GM23248 (cell line): Measurements from ENCODE around the gene LCTL.

Experiments
- EZH2 ChIP-seq: fragments of 200-600 bp; sonication (generic); IDR thresholded peaks from 2 replicates; pipeline ENCODE4 v1.6.1; 2018; ENCODE audit warnings: antibody characterized with exemption, mild to moderate bottlenecking; ENCODE audit not compliant: insufficient read depth, poor library complexity, severe bottlenecking
- EZH2phosphoT487 ChIP-seq: fragments of 200-600 bp; sonication (generic); IDR thresholded peaks from 2 replicates; pipeline ENCODE4 v1.6.1; 2018; ENCODE audit warnings: antibody characterized with exemption, moderate library complexity, mild to moderate bottlenecking, low read depth; ENCODE audit not compliant: insufficient read depth

DNA sequence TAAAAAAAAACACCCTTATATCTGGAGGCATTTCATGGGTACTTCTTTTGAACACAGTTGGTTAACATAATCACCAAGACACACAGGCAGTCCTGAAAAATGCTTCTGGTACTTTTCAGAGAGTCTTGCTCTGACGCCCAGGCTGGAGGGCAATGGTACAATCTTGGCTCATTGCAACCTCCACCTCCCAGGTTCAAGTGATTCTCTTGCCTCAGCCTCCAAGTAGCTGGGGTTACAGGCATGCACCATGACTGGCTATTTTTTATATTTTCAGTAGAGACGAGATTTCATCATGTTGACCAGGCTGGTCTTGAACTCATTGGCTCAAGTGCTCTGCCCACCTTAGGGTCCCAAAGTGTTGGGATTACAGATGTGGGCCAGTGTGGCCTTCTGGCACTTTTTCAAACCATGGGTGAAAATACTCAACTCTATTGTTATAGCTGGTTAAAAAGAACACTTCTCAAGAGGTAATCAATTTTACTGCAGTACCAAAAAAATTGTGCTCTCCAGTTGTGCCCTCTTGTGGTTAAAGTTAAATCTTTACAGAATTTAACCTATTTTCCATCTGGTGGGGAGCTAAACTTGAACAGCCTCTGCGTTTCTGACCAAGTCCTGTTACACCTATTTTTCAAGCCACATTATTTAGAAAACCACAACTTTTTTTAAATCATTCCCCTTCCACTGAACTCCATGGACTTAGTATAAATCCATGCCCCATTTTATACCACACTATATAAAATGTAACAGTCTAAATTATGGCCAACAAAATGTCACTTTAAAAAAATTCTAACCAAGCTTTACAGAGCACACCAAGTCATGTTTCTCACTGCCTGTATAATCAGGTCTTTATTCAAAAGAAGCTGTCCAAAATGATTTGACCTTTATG, 67.1 kb downstream of the LCTL start:
- TF ChIP-seq EZH2phosphoT487 (no peak), EZH2 (no peak)
